H9 (cell line): ENCODE results near the gene RCN1. TPM values are rescaled to one million over a fixed set of nuclear protein-coding genes. Genes with fewer than 3 reads are reported as not detected.

Experiments
- DNase-seq: peaks from one replicate; pipeline ENCODE4 v3.0.0-alpha.2; 2017
- H2AFZ ChIP-seq: one replicate; pipeline ENCODE4 v1.6.1; 2013; ENCODE audit warnings: mild to moderate bottlenecking, low read length, control low read depth, moderate library complexity
- H2AK5ac ChIP-seq: 2 replicates; pipeline ENCODE4 v1.6.1; 2013; ENCODE audit warnings: low read length, control low read depth, mixed read lengths; ENCODE audit not compliant: insufficient read length
- H2BK120ac ChIP-seq: one replicate; pipeline ENCODE4 v1.6.1; 2013; ENCODE audit warnings: low read depth, mild to moderate bottlenecking, low read length, control low read depth, inconsistent platforms; ENCODE audit not compliant: poor library complexity, severe bottlenecking
- H2BK12ac ChIP-seq: 2 replicates; pipeline ENCODE4 v1.6.1; 2013; ENCODE audit warnings: low read length, control low read depth, mixed read lengths, low read depth; ENCODE audit not compliant: insufficient read length
- H2BK15ac ChIP-seq: 2 replicates; pipeline ENCODE4 v1.6.1; 2013; ENCODE audit warnings: low read depth, low read length, control low read depth
- H2BK20ac ChIP-seq: one replicate; pipeline ENCODE4 v1.6.1; 2013; ENCODE audit warnings: low read depth, mild to moderate bottlenecking, low read length, control low read depth, inconsistent platforms; ENCODE audit not compliant: poor library complexity, severe bottlenecking
- H2BK5ac ChIP-seq: 2 replicates; pipeline ENCODE4 v1.6.1; 2013; ENCODE audit warnings: low read length, control low read depth, mixed read lengths; ENCODE audit not compliant: insufficient read length
- H3K14ac ChIP-seq: 2 replicates; pipeline ENCODE4 v1.6.1; 2013; ENCODE audit warnings: low read length, control low read depth; ENCODE audit not compliant: insufficient read depth
- H3K18ac ChIP-seq: 2 replicates; pipeline ENCODE4 v1.6.1; 2013; ENCODE audit warnings: low read depth, mild to moderate bottlenecking, mixed read lengths, low read length, control low read depth; ENCODE audit not compliant: insufficient read length
- H3K23ac ChIP-seq: 2 replicates; pipeline ENCODE4 v1.6.1; 2013; ENCODE audit warnings: low read length, control low read depth, mixed read lengths, low read depth; ENCODE audit not compliant: insufficient read length
- H3K23me2 ChIP-seq: 2 replicates; pipeline ENCODE4 v1.6.1; 2013; ENCODE audit warnings: low read depth, mild to moderate bottlenecking, mixed read lengths, low read length, control low read depth; ENCODE audit not compliant: insufficient read length, poor library complexity, severe bottlenecking
- H3K27ac ChIP-seq: 2 replicates; pipeline ENCODE4 v1.5.1; 2013; ENCODE audit warnings: low read length, control low read depth, mixed read lengths, low read depth; ENCODE audit not compliant: insufficient read length
- H3K27me3 ChIP-seq: 2 replicates; pipeline ENCODE4 v1.6.1; 2013; ENCODE audit warnings: low read length, control low read depth, inconsistent platforms; ENCODE audit not compliant: insufficient read depth
- H3K4ac ChIP-seq: 2 replicates; pipeline ENCODE4 v1.6.1; 2013; ENCODE audit warnings: low read depth, mild to moderate bottlenecking, control low read depth, inconsistent platforms, low read length, moderate library complexity
- H3K4me1 ChIP-seq: 2 replicates; pipeline ENCODE4 v1.6.1; 2013; ENCODE audit warnings: low read length, control low read depth, inconsistent platforms; ENCODE audit not compliant: insufficient read depth
- H3K4me2 ChIP-seq: 2 replicates; pipeline ENCODE4 v1.6.1; 2013; ENCODE audit warnings: low read length, control low read depth, mixed read lengths; ENCODE audit not compliant: insufficient read length, insufficient read depth
- H3K56ac ChIP-seq: 2 replicates; pipeline ENCODE4 v1.6.1; 2013; ENCODE audit warnings: low read depth, mild to moderate bottlenecking, mixed read lengths, low read length, control low read depth; ENCODE audit not compliant: insufficient read length
- H3K79me1 ChIP-seq: 2 replicates; pipeline ENCODE4 v1.6.1; 2013; ENCODE audit warnings: low read depth, mild to moderate bottlenecking, moderate library complexity, low read length, control low read depth, inconsistent platforms; ENCODE audit not compliant: insufficient read depth, poor library complexity, severe bottlenecking
- H3K79me2 ChIP-seq: 2 replicates; pipeline ENCODE4 v1.6.1; 2013; ENCODE audit warnings: low read length, control low read depth, inconsistent platforms; ENCODE audit not compliant: insufficient read depth
- H3K9ac ChIP-seq: 2 replicates; pipeline ENCODE4 v1.6.1; 2013; ENCODE audit warnings: low read length, control low read depth, mixed read lengths; ENCODE audit not compliant: insufficient read length; ENCODE audit errors: extremely low read depth
- H3K9me3 ChIP-seq: one replicate; pipeline ENCODE4 v1.6.1; 2013; ENCODE audit warnings: low read depth, low read length, inconsistent platforms; ENCODE audit not compliant: control insufficient read depth
- H3T11ph ChIP-seq: one replicate; pipeline ENCODE4 v1.6.1; 2013; ENCODE audit warnings: mild to moderate bottlenecking, low read length, control low read depth, inconsistent platforms
- H4K20me1 ChIP-seq: one replicate; pipeline ENCODE4 v1.6.1; 2013; ENCODE audit not compliant: control insufficient read depth, insufficient read length, insufficient read depth
- H4K5ac ChIP-seq: 2 replicates; pipeline ENCODE4 v1.6.1; 2013; ENCODE audit warnings: low read depth, mild to moderate bottlenecking, mixed read lengths, low read length, control low read depth; ENCODE audit not compliant: insufficient read length
- H4K8ac ChIP-seq: replicated peaks from 2 replicates; pipeline ENCODE4 v1.6.1; 2013; ENCODE audit warnings: low read length, control low read depth, mixed read lengths, low read depth; ENCODE audit not compliant: insufficient read length
- H4K91ac ChIP-seq: 2 replicates; pipeline ENCODE4 v1.6.1; 2013; ENCODE audit warnings: low read depth, mild to moderate bottlenecking, moderate library complexity, mixed read lengths, low read length, control low read depth; ENCODE audit not compliant: insufficient read length
- H3K27ac Mint-ChIP-seq, 3 experiments: 2 replicates in 2 of 3; 3 replicates in 1 of 3; pipeline ENCODE4 v1.8.0; 2020 to 2021; ENCODE audit warnings: mixed read lengths in 3 of 3, mild to moderate bottlenecking in 1 of 3, moderate library complexity in 1 of 3
- H3K27me3 Mint-ChIP-seq: 2 replicates; pipeline ENCODE4 v1.8.0; 2021; ENCODE audit warnings: low read depth, mild to moderate bottlenecking, moderate library complexity, mixed read lengths
- H3K36me3 Mint-ChIP-seq, 3 experiments: 2 replicates in 2 of 3; 3 replicates in 1 of 3; pipeline ENCODE4 v1.8.0; 2020 to 2021; ENCODE audit warnings: low read depth in 3 of 3, mixed read lengths in 3 of 3; ENCODE audit not compliant: insufficient read depth in 1 of 3
- H3K4me1 Mint-ChIP-seq, 2 experiments: 2 replicates each; pipeline ENCODE4 v1.8.0; 2020; ENCODE audit warnings: mixed read lengths in 2 of 2
- H3K4me3 Mint-ChIP-seq, 2 experiments: 2 replicates in 1 of 2; 3 replicates in 1 of 2; pipeline ENCODE4 v1.8.0; 2020 to 2021; ENCODE audit warnings: mild to moderate bottlenecking in 2 of 2, mixed read lengths in 2 of 2, moderate library complexity in 1 of 2
- H3K9me3 Mint-ChIP-seq, 2 experiments: 2 replicates in 1 of 2; 3 replicates in 1 of 2; pipeline ENCODE4 v1.8.0; 2020; ENCODE audit warnings: mild to moderate bottlenecking in 2 of 2, mixed read lengths in 2 of 2, moderate library complexity in 1 of 2
- CTCF ChIP-seq: fragments of 200-600 bp; sonication (generic); conservative IDR thresholded peaks from 3 replicates; pipeline ENCODE4 v1.8.0; 2021; ENCODE audit warnings: antibody characterized with exemption, mild to moderate bottlenecking
- WGBS: extraction: QIAGEN DNeasy Blood & Tissue Kit; methylation state at CpG from one replicate; pipeline ENCODE4 v1.1.7; 2013; ENCODE audit warnings: missing lambda C conversion rate, low lambda C conversion rate, mixed read lengths; ENCODE audit not compliant: insufficient read length; ENCODE audit errors: extremely low coverage; 5-methylcytosine and 5-hydroxymethylcytosine counted together
- total RNA-seq: library from RNA; stranded (reverse); gene quantifications from 2 replicates; pipeline ENCODE4 v1.2.1, GENCODE V29; 2021

The RCN1 gene
- total RNA-seq, 1 experiment from 2014 or later, result 109 TPM

- no peaks in the 10 kb centered on the region; the same call in 1 of the 2 replicates for H3K4me1 ChIP-seq
- H3K9me3 Mint-ChIP-seq, result no peaks in the 10 kb centered on the region; a peak in 1 of 5 replicates
- peaks cover 29 to 32% of the 10 kb centered on the region in 2 experiments for H3K4me1 Mint-ChIP-seq
- no peak for TF ChIP-seq CTCF
- WGBS, result no CpG with 5 or more reads among the region's 4 CpGs
- H3K14ac ChIP-seq, result no peak overlapping the region
- H3K9me3 ChIP-seq, result no peaks in the 10 kb centered on the region
- no peak overlapping the region for H2BK5ac ChIP-seq
- H3K79me2 ChIP-seq, result peaks cover 9% of the 10 kb centered on the region; the same call in 1 of the 2 replicates
- peaks cover 0 to 4% (median 3%) of the 10 kb centered on the region in 3 experiments; a peak in 4 of 7 replicates for H3K36me3 Mint-ChIP-seq
- H3K79me1 ChIP-seq, result peaks cover 6% of the 10 kb centered on the region
- no peak overlapping the region for H2BK120ac ChIP-seq
- H3K27me3 Mint-ChIP-seq, result peaks cover 7% of the 10 kb centered on the region
- peaks cover 8% of the 10 kb centered on the region for H3K23me2 ChIP-seq
- DNase-seq, result no peak
- H4K20me1 ChIP-seq, result no peaks in the 10 kb centered on the region
- H3K4me3 Mint-ChIP-seq, result no peak overlapping the region
- no peak overlapping the region for H4K8ac ChIP-seq
- no peak overlapping the region for H2AFZ ChIP-seq
- no peak overlapping the region for H4K5ac ChIP-seq
- H2AK5ac ChIP-seq, result no peak overlapping the region
- H4K91ac ChIP-seq, result no peak overlapping the region
- no peaks in the 10 kb centered on the region for H3K27me3 ChIP-seq
- H3K4ac ChIP-seq, result no peak overlapping the region
- H3K9ac ChIP-seq, result no peak overlapping the region
- no peak overlapping the region for H3K4me2 ChIP-seq
- no peak overlapping the region for H3K18ac ChIP-seq
- no peak overlapping the region for H2BK12ac ChIP-seq
- no peak overlapping the region for H2BK20ac ChIP-seq
- H3K23ac ChIP-seq, result no peak overlapping the region
- H3K27ac ChIP-seq, result no peak overlapping the region
- no peak overlapping the region for H3K56ac ChIP-seq
- no peak overlapping the region for H2BK15ac ChIP-seq
- H3K27ac Mint-ChIP-seq, result no peak overlapping the region
- H3T11ph ChIP-seq, result no peak overlapping the region
Measured at GRCh38 chr11:32088117-32088941, 2.5 kb upstream of the RCN1 start.
